Measurements from ENCODE around the gene SMURF2. TPM values are rescaled to one million over a fixed set of nuclear protein-coding genes. Genes with fewer than 3 reads are reported as not detected.
"Not testable (repeated sequence)": the region's sequence is repeated elsewhere in the genome, so short reads cannot be mapped to it uniquely, and the experiment has no call there.

The SMURF2 gene
- total RNA-seq, 1 donor from 2014 or later: 39.6 TPM

- Histone ChIP-seq H3K27ac (no peak overlapping the region), H3K36me3 (no peaks in the 10 kb centered on the region), H3K9me3 (no peaks in the 10 kb centered on the region), H3K4me1 (no peaks in the 10 kb centered on the region), H3K27me3 (ENCODE audit: low read depth) (no peaks in the 10 kb centered on the region), H3K4me3 (no peak overlapping the region)
- TF ChIP-seq, protein P1, sequence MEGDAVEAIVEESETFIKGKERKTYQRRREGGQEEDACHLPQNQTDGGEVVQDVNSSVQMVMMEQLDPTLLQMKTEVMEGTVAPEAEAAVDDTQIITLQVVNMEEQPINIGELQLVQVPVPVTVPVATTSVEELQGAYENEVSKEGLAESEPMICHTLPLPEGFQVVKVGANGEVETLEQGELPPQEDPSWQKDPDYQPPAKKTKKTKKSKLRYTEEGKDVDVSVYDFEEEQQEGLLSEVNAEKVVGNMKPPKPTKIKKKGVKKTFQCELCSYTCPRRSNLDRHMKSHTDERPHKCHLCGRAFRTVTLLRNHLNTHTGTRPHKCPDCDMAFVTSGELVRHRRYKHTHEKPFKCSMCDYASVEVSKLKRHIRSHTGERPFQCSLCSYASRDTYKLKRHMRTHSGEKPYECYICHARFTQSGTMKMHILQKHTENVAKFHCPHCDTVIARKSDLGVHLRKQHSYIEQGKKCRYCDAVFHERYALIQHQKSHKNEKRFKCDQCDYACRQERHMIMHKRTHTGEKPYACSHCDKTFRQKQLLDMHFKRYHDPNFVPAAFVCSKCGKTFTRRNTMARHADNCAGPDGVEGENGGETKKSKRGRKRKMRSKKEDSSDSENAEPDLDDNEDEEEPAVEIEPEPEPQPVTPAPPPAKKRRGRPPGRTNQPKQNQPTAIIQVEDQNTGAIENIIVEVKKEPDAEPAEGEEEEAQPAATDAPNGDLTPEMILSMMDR (IDR thresholded peaks at IDR 0.05): no peak
- intact Hi-C loops (cut with DNase I): no loop called here
- DNase-seq (no peak), ATAC-seq (no peak)
Observed at GRCh38 chr17:64679710-64680216, 17.7 kb upstream of the SMURF2 start.

DNA sequence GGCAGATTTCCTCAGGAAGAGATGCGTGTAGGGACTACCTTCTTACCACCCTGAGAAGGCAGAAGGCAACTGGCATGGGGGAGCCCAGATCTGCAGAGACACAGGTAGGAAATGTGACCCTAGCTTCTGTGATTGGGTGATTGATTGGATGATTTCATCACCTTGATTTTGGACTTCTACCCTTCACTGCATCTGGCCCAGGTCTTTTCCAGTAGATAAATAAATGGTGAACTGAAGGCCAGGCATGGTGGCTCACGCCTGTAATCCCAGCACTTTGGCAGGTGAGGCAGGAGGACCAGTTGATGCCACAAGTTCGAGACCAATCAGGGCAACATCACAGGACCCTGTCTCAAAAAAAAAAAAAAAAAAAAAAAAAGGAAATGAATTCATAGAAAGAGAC lies 14.7 kb upstream of the SMURF2 start:
- no peaks in the 10 kb centered on the region for H3K4me1 ChIP-seq
- ATAC-seq (no peak), DNase-seq (no peak)
- H3K4me3 ChIP-seq: no peak overlapping the region
- H3K27ac ChIP-seq: no peak overlapping the region
- intact Hi-C loops (cut with DNase I): no loop called here
- H3K9me3 ChIP-seq: no peaks in the 10 kb centered on the region
- TF ChIP-seq, protein P1 (IDR thresholded peaks at IDR 0.05): no peak
- H3K36me3 ChIP-seq: no peaks in the 10 kb centered on the region
- H3K27me3 ChIP-seq (ENCODE audit: low read depth): no peaks in the 10 kb centered on the region

DNA sequence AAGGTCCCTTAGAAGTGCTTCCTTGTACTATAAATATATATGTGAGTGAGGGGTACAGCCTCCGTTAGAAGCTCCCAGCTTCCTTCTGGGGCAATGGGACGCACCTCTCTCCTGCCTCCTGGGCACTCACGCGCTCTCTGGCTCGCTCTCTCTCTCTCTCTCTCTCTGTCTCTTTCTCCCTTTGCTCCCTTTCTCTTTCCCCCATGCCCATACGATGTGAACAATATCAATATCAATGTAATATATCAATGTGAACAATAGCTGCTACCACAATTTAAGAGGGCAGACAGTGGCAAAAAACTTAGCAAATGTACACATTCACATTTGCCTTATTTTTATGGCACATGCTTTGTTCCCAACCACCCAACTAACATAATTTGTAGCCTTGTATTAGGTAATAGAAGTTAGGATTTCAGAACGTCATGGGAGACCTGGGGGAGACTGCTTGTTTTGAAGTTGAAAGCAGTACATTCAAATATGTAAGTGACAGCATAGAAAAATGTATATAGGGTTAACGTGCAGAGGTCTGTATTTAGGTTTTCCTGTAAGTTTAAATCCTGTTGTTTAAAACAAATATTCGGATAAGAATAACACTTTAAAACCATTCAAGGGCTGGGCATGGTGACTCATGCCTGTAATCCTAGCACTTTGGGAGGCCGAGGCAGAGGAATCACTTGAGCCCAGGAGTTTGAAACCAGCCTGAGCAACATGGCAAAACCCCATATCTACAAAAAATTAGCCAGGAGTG lies 8.9 kb upstream of the SMURF2 start:
- ATAC-seq: peak in 1 of 2 donors; percentile 12
- H3K27me3 ChIP-seq (ENCODE audit: low read depth); intact Hi-C loops (cut with DNase I); H3K9me3 ChIP-seq; DNase-seq; H3K4me1 ChIP-seq; H3K4me3 ChIP-seq; H3K27ac ChIP-seq; H3K36me3 ChIP-seq: not testable (repeated sequence)

DNA sequence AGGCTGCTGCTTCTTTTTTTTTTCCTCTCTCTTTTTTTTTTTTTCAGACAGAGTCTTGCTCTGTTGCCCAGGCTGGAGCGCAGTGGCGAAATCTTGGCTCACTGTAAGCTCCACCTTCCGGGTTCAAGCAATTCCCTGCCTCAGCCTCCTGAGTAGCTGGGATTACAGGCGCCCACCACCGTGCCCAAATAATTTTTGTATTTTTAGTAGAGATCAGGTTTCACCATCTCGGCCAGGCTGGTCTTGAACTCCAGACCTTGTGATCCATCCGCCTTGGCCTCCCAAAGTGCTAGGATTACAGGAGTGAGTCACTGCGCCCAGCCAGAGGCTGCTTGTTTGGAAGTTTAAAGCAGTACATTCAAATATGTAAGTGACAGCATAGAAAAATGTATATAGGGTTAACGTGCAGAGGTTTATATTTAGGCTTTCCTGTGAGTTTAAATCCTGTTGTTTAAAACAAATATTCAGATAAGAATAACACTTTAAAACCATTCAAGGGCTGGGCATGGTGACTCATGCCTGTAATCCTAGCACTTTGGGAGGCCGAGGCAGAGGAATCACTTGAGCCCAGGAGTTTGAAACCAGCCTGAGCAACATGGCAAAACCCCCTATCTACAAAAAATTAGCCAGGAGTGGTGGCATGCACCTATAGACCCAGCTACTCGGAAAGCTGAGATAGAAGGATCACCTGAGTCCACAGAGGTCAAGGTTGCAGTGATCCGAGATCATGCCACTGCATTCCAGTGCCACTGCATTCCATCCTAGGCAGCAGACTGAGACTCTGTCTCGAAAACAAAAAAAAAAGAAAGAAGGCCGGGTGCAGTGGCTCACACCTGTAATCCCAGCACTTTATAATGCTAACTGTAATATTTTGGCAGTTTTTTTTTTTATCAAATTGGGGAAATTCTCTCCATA lies 6.0 kb upstream of the SMURF2 start:
- ATAC-seq: peak; percentile 34 to 57
- H3K4me1 ChIP-seq; H3K27me3 ChIP-seq (ENCODE audit: low read depth); H3K4me3 ChIP-seq; H3K27ac ChIP-seq; DNase-seq; H3K36me3 ChIP-seq; intact Hi-C loops (cut with DNase I); H3K9me3 ChIP-seq: not testable (repeated sequence)

DNA sequence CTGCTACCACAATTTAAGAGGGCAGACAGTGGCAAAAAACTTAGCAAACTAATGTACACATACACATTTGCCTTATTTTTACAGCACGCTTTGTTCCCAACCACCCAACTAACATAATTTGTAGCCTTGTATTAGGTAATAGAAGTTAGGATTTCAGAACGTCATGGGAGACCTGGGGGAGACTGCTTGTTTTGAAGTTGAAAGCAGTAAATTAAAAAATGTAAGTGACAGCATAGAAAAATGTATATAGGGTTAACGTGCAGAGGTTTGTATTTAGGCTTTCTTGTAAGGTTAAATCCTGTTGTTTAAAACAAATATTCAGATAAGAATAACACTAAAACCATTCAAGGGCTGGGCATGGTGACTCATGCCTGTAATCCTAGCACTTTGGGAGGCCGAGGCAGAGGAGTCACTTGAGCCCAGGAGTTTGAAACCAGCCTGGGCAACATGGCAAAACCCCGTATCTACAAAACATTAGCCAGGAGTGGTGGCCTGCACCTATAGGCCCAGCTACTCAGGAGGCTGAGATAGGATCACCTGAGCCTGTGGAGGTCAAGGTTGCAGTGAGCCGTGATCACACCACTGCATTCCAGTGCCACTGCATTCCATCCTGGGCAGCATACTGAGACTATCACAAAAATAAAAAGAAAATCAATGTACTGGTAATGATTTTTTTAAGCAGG lies 2.3 kb upstream of the SMURF2 start:
- H3K4me1 ChIP-seq: peaks cover 16% of the 10 kb centered on the region
- H3K27me3 ChIP-seq (ENCODE audit: low read depth); H3K27ac ChIP-seq; H3K36me3 ChIP-seq; DNase-seq; H3K9me3 ChIP-seq; H3K4me3 ChIP-seq; intact Hi-C loops (cut with DNase I); ATAC-seq: not testable (repeated sequence)

DNA sequence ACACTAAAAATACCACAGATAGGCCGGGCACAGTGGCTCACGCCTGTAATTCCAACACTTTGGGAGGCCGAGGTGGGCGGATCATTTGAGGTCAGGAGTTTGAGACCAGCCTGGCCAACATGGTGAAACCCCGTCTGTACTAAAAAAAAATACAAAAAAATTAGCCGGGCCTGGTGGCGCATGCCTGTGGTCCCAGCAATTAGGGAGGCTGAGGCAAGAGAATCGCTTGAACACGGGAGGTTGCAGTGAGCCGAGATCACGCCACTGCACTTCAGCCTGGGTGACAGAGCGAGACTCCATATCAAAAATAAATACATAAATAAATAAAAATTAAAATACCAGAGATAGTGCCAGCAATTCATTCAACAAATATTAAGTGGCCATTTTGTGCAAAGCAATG lies 1.7 kb upstream of the SMURF2 start:
- H3K4me3 ChIP-seq; H3K9me3 ChIP-seq; H3K36me3 ChIP-seq; H3K27me3 ChIP-seq (ENCODE audit: low read depth); DNase-seq; intact Hi-C loops (cut with DNase I); ATAC-seq; H3K27ac ChIP-seq: not testable (repeated sequence)
- H3K4me1 ChIP-seq: peaks cover 20% of the 10 kb centered on the region

DNA sequence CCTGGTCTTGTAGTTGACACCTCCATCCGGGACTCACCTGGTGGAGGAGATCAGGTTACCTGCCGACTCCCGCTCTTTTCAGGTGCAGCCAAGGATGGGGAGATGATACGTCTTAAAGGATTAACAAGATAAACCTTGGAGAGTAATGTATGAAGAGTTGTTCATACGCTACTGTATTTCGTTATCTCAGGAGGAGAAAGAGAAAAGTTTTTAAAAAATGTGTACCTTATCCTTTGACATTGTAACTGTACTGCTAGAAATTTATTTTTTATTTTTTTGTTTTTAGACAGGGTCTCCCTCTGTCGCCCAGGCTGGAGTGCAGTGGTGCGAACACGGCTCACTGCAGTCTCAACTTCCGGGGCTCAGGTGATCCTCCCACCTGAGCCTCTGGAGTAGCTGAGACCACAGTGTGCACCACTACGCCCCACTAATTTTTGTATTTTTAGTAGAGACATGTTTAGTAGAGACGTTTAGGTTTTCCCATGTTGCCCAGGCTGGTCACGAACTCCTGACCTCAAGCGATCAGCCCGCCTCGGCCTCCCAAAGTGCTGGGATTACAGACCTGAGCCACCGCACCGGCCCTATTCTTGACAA lies 764 bp upstream of the SMURF2 start:
- TF ChIP-seq, protein P1 (IDR thresholded peaks at IDR 0.05): no peak
- Histone ChIP-seq H3K4me1 (peaks cover 30% of the 10 kb centered on the region), H3K27me3 (ENCODE audit: low read depth) (no peaks in the 10 kb centered on the region), H3K27ac (peak overlapping the region; percentile 92), H3K4me3 (peak overlapping the region; percentile 69), H3K36me3 (no peaks in the 10 kb centered on the region), H3K9me3 (no peaks in the 10 kb centered on the region)
- no peak for ATAC-seq
- DNase-seq: no peak
- intact Hi-C loops (cut with DNase I): no loop called here
